GM18505 (cell line): ENCODE data around the gene SCUBE1.

Experiments used
- ATAC-seq: cut with Tn5 transposase; IDR thresholded peaks from one replicate; pipeline ENCODE4 v1.9.1; 2021; ENCODE audit not compliant: unreplicated experiment
- POLR2A ChIP-seq: IDR thresholded peaks from 4 replicates; pipeline ENCODE4 v1.6.1; 2011; ENCODE audit warnings: borderline replicate concordance; ENCODE audit not compliant: insufficient read depth, insufficient read length; ENCODE audit errors: extremely low read depth

Gene SCUBE1

GRCh38 chr22:43330178-43331068 lies 12.7 kb downstream of the SCUBE1 start:
- no peak for ATAC-seq
- no peak for TF ChIP-seq POLR2A

GRCh38 chr22:43329061-43329460 lies 14.1 kb downstream of the SCUBE1 start:
- ATAC-seq, result no peak
- no peak for TF ChIP-seq POLR2A

GRCh38 chr22:43327157-43327438 lies 16.1 kb downstream of the SCUBE1 start:
- no peak for TF ChIP-seq POLR2A

GRCh38 chr22:43326331-43327156 lies 16.6 kb downstream of the SCUBE1 start:
- no peak for ATAC-seq
- TF ChIP-seq POLR2A, result no peak

More at GRCh38 chr22:43327157-43327438, 16.1 kb downstream of the SCUBE1 start:
- no peak for ATAC-seq

- no peak for ATAC-seq
Measured at GRCh38 chr22:43325176-43325575, 18.0 kb downstream of the SCUBE1 start.

GRCh38 chr22:43320943-43321900 lies 21.9 kb downstream of the SCUBE1 start:
- ATAC-seq, result no peak
- no peak for TF ChIP-seq POLR2A

More at GRCh38 chr22:43325176-43325575, 18.0 kb downstream of the SCUBE1 start:
- no peak for TF ChIP-seq POLR2A

- no peak for TF ChIP-seq POLR2A
- ATAC-seq, result no peak
Measured at GRCh38 chr22:43319661-43320486, 23.3 kb downstream of the SCUBE1 start.

GRCh38 chr22:43317239-43317638 lies 25.9 kb downstream of the SCUBE1 start:
- no peak for ATAC-seq
- no peak for TF ChIP-seq POLR2A

- ATAC-seq, result no peak
Measured at GRCh38 chr22:43315687-43316217, 27.4 kb downstream of the SCUBE1 start.

GRCh38 chr22:43314611-43315010 lies 28.6 kb downstream of the SCUBE1 start:
- no peak for TF ChIP-seq POLR2A
- no peak for ATAC-seq

More at GRCh38 chr22:43315687-43316217, 27.4 kb downstream of the SCUBE1 start:
- no peak for TF ChIP-seq POLR2A

GRCh38 chr22:43313890-43314474 lies 29.2 kb downstream of the SCUBE1 start:
- ATAC-seq, result no peak
- TF ChIP-seq POLR2A, result no peak
